Kidney capillary endothelial cell (primary cell): ENCODE data around the gene BIRC5.
"Not testable (repeated sequence)": the region's sequence is repeated elsewhere in the genome, so short reads cannot be mapped to it uniquely, and the experiment has no call there.

Source experiments
- DNase-seq: peaks from one replicate; pipeline ENCODE4 v3.0.0-alpha.2; 2018; ENCODE audit warnings: low spot score

Gene BIRC5

GRCh38 chr17:78214016-78214705 is at the start of gene BIRC5:
Gene BIRC5 (plus strand): TSS chr17:78214253. CDS start chr17:78214317, 64 bp downstream.
- peak; percentile 76 for DNase-seq

GRCh38 chr17:78164748-78165607 is 49.1 kb upstream of the BIRC5 start:
- no peak for DNase-seq

DNA sequence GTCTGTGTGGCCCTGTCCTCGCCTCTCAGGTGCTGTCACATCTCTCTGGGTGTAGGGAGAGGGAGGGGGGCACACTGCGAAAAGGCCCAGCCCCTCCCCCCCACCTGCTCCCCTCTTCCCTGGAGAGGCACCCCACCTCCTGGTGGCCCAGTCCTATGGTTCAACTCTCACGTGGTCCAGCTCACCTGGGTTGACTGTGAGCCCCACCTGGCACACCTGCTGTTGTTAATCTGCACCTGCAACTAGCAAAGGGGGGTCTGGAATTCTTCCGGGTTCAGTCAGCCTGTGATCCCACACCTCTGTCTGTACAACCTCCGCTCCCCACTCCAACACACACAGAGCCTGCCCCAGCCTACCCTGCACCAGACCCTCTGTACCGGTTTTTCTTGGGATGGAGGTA is 47.6 kb upstream of the BIRC5 start:
- no peak for DNase-seq

DNA sequence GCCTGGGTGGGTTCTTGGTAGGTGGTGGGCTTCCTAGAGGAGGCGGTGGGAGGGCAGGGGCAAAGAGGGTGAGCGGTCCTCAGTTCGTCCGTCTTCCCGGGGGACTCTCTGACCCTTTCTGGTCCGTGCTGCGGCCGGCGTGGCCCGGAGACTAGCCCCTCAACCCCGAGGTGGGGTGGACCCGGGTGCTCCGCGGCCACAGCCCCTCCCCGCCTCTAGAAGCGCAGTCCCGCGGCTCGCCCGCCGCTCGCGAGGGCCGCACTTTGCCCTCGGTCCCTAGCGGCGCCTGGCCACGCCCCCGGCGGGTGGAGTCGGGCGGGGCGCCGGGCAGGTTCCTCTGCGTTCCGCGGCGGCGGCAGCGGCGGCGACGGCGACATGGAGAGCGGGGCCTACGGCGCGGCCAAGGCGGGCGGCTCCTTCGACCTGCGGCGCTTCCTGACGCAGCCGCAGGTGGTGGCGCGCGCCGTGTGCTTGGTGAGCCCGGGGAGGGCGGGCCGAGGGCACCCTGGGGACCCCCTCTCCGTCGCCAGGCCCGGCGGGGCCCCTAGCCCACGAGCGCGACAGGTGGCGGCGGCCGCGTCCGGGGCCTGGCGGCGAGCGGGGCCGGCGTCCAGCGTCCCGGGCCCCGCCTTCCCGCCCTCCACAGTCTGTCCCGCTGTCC is 45.7 kb upstream of the BIRC5 start, which contains the start of gene SYNGR2:
SYNGR2 (plus strand) TSS at position 340 of the 661 bp plus-strand sequence; CDS start at position 376, 36 bp downstream.
- DNase-seq: peak; percentile 60

DNA sequence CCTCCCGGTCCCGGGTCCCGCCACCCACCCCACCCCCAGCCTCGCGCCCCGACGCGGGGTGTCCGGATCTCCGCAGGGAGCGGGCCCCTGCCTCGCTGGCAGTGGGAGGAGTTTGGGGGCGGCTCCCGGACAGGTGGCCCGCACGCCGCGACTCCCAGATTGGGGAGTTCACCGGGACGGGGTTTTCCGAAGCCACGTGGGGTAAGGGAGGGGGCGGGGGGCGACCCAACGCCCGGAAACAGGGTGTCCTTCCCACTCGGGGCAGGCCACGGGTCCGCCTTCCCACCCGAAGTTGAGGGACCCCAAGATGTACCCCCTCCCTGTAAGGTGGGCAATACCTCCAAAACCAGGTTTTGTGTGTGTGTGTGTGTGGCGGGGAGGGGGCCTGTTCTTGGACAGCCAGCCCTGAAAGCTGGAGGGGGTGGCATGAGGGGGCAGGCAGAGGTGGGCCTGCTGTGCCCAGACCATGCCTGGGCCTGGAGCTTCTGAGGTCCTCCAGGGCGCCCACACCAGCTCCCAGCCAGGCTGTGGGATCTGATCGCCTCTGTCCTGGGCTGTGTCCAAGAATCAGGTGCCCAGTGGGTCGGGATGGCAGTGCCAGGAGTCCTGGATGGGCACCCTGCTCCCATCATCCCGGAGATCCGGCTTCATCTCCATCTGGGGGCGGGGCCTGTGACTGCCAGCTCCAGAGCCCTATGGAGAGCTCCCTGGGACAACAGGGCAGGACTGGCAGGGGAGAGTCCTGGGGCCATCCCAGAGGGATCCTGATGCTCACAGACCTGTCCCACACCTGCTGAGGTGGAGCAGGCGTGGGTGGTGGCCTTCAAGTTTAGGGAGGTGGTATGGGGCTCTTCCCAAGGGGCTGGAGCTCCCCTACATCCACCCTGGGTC is 44.9 kb upstream of the BIRC5 start:
- no peak for DNase-seq

DNA sequence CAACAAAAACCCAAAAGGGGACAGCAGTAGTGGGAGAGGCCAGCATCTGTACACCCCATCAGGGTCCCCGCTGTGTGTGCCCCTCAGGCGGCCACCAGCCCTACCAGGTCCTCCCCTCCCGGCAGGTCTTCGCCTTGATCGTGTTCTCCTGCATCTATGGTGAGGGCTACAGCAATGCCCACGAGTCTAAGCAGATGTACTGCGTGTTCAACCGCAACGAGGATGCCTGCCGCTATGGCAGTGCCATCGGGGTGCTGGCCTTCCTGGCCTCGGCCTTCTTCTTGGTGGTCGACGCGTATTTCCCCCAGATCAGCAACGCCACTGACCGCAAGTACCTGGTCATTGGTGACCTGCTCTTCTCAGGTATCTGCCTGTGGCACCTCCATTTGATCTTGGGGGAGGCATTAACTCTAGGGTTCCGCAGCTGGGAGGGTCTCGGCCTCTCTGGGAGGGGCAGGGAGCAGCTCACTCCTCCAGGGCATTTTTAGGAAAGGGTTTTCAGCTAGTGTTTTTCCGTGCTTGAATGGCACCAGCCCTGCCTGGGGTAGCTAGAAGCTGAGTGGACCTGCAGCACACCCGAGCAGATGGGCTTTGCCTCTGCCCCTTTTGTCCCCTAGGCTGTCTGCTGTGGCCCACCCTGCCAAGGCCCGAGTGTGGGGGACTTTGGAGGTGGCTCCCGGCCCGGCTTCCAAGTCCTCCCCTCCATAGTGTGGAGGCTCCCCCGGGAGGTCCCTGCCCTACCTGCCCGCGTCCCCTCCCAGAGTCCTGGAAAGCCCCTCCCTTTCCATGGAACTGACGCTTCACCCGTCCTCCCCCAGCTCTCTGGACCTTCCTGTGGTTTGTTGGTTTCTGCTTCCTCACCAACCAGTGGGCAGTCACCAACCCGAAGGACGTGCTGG is 43.1 kb upstream of the BIRC5 start:
- DNase-seq: no peak

DNA sequence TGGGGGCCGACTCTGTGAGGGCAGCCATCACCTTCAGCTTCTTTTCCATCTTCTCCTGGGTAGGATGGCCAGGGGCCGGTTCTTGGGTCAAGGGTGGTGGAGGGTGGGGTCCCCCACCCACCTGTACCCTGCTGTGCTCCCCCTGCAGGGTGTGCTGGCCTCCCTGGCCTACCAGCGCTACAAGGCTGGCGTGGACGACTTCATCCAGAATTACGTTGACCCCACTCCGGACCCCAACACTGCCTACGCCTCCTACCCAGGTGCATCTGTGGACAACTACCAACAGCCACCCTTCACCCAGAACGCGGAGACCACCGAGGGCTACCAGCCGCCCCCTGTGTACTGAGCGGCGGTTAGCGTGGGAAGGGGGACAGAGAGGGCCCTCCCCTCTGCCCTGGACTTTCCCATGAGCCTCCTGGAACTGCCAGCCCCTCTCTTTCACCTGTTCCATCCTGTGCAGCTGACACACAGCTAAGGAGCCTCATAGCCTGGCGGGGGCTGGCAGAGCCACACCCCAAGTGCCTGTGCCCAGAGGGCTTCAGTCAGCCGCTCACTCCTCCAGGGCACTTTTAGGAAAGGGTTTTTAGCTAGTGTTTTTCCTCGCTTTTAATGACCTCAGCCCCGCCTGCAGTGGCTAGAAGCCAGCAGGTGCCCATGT is 42.3 kb upstream of the BIRC5 start:
- not testable (repeated sequence) for DNase-seq

- DNase-seq: no peak
These were observed 41.6 kb upstream of the BIRC5 start for GRCh38 chr17:78172249-78173051.

DNA sequence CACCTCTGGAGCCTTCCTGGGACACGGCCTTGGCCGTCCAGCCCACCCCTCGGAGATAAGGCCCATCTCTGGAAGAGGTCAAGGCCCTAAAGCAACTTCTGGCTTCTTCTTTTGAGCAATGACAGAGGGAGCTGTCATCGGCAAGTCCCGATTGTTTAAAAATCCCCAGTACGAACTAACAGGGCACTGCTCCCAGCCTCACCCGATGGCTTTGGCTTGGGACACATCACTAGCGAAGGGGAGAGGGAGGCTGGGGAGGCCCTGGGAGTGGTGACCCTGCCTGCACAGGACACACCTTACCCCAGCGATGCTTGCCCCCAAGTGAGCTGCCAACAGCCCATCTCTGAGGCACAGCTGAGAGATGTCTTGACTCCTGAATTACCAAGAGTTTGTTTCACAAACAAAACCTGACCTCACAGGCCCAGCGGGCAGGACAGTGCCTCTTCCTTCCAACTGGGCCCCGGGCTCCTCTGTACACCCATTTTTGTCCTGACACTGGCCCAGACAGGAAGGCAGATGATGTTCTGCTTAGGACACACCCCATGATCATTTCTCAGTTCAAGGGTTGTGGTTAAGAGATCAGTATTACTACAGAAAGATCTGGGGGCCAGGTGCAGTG is 40.8 kb upstream of the BIRC5 start:
- no peak for DNase-seq

- DNase-seq: no peak
These were observed 39.6 kb upstream of the BIRC5 start for GRCh38 chr17:78174346-78174869.

GRCh38 chr17:78174870-78175642 is 39.0 kb upstream of the BIRC5 start:
- DNase-seq: no peak

- no peak for DNase-seq
These were observed 38.4 kb upstream of the BIRC5 start for GRCh38 chr17:78175643-78175981.

- DNase-seq: peak; percentile 65
These were observed 37.5 kb upstream of the BIRC5 start for GRCh38 chr17:78176548-78177025.

GRCh38 chr17:78179372-78179771 is 34.7 kb upstream of the BIRC5 start:
- DNase-seq: no peak

DNA sequence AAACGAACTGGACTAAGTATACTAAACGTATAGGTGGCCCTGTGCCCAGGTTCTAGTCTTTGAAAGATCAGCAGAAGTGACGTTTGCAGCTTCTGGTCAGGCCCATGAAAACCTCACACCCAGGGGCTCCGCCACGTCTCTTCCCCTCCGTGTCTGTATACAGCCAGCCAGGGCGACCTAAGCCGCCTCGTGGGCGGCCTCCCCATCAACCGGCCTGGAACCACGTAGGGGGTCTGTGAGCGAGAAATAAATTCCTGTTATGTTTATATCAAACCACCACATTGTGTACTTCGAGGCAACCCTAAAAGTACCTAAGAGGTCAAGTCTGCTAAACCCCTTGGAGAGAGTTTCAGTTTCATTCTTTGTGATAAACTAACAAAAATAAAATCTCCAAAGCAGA is 34.0 kb upstream of the BIRC5 start:
- no peak for DNase-seq

DNA sequence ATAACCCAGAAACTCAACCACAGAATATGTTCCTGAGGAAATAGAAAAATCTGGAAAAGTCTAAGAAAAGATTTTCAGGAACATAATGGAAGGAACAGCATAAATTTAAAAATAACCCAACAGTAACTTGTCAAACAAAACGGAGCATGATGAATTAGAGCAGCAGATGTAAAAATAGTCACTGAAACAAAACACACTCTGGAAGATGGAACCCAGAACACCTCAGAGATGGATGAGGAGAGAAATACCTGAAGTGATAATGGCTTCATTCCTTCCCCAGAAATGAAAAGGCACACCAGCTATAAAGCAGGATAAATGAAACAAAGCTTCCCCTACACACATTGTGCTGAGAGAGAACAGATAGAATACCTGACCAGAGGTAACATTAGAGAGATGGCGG is 33.5 kb upstream of the BIRC5 start:
- no peak for DNase-seq

DNA sequence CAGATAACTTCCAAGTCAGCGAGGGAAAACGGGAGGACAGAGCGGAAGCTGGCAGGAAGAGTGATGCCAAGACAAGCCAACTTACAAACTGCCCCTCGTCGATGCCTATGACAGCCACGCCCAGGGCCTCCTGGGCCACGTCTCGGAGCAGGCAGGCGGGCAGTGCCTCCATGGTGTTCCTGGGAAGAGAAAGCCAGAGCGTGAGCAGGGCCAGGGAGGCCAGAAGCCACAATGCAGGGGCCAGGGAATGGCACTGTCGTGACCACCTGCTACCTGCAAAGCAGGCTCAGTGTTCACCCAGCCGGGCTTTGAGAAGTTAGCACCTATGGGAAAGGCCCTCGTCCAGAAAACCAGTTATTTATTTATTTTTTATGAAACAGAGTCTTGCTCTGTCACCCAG is 31.5 kb upstream of the BIRC5 start:
- DNase-seq: no peak

GRCh38 chr17:78183916-78184315 is 30.1 kb upstream of the BIRC5 start:
- DNase-seq: no peak
